Measurements from ENCODE around the gene KLHL6. TPM values are rescaled to one million over a fixed set of nuclear protein-coding genes. Genes with fewer than 3 reads are reported as not detected.

The KLHL6 gene
- total RNA-seq, 1 experiment from 2014 or later: 0.11 TPM

GRCh38 chr3:183545708-183546107 lies 9.8 kb downstream of the KLHL6 start (continued):
- TF ChIP-seq HMGXB4 (CRISPR knock-in tag; IDR thresholded peaks at IDR 0.05) (no peak), CDX4 (CRISPR knock-in tag; IDR thresholded peaks at IDR 0.05; ENCODE audit: borderline replicate concordance) (no peak), NR1H2 (CRISPR knock-in tag; IDR thresholded peaks at IDR 0.05) (no peak), ZNF671 (CRISPR knock-in tag; IDR thresholded peaks at IDR 0.05) (no peak), CREB1 (CRISPR knock-in tag; IDR thresholded peaks at IDR 0.05) (no peak), TCF7 (CRISPR knock-in tag; IDR thresholded peaks at IDR 0.05; ENCODE audit: low read depth) (no peak), AR (CRISPR knock-in tag; IDR thresholded peaks at IDR 0.05) (no peak), ZNF281 (CRISPR knock-in tag; IDR thresholded peaks at IDR 0.05) (no peak), OVOL2 (CRISPR knock-in tag; IDR thresholded peaks at IDR 0.05; ENCODE audit: borderline replicate concordance) (no peak), EMX1 (CRISPR knock-in tag; IDR thresholded peaks at IDR 0.05) (no peak), FOXP4 (CRISPR knock-in tag; IDR thresholded peaks at IDR 0.05) (no peak)

- H3K27me3 Mint-ChIP-seq (ENCODE audit: low read depth): peaks cover 80% of the 10 kb centered on the region
- DNase-seq (ENCODE audit: low spot score) (no peak), ATAC-seq (no peak)
- POLR2A ChIA-PET: no interaction called here
- peaks cover 18% of the 10 kb centered on the region for H3K4me1 Mint-ChIP-seq
- no peak overlapping the region for H3K4me3 Mint-ChIP-seq
- H3K27ac Mint-ChIP-seq: no peak overlapping the region
- CTCF ChIA-PET: no interaction called here
- no peaks in the 10 kb centered on the region for H3K9me3 Mint-ChIP-seq
- no peaks in the 10 kb centered on the region for H3K36me3 Mint-ChIP-seq
- TF ChIP-seq SMAD3 (CRISPR knock-in tag; IDR thresholded peaks at IDR 0.05; ENCODE audit: borderline replicate concordance) (no peak), ARID4B (CRISPR knock-in tag; IDR thresholded peaks at IDR 0.05; ENCODE audit: borderline replicate concordance) (no peak), ZNF396 (CRISPR knock-in tag; IDR thresholded peaks at IDR 0.05; ENCODE audit: borderline replicate concordance) (no peak), ELF4 (CRISPR knock-in tag; IDR thresholded peaks at IDR 0.05; ENCODE audit: low read depth) (no peak), CBFB (CRISPR knock-in tag; IDR thresholded peaks at IDR 0.05; ENCODE audit: low read depth) (no peak), SOX15 (CRISPR knock-in tag; IDR thresholded peaks at IDR 0.05) (no peak), MYBL2 (CRISPR knock-in tag; IDR thresholded peaks at IDR 0.05) (no peak), AFF4 (CRISPR knock-in tag; IDR thresholded peaks at IDR 0.05; ENCODE audit: borderline replicate concordance) (no peak)
Measured at GRCh38 chr3:183542355-183542754, 13.2 kb downstream of the KLHL6 start.
